ENCODE results near the gene PLA2G4E.

GRCh38 chr15:41988896-41989572, 31.8 kb downstream of the PLA2G4E start:
- TF ChIP-seq CTCF (IDR thresholded peaks at IDR 0.05) (no peak), POLR2A (IDR thresholded peaks at IDR 0.05) (no peak)

Measured in esophagus squamous epithelium (tissue), 4 donors.